KBM-7 (cell line): ENCODE results near the gene LKAAEAR1.

Experiments used
- DNase-seq: peaks from one replicate; pipeline ENCODE4 v3.0.0-alpha.2; 2015
- in situ Hi-C: fragments of 300-500 bp; cut with MboI; formaldehyde crosslinking; loops from 2 replicates; pipeline ENCODE4 v1.14.3; 2020; ENCODE audit warnings: low sequenced_read_pairs, low pct_unique_long_range_greater_than_20kb, mixed read lengths

LKAAEAR1 gene

DNA sequence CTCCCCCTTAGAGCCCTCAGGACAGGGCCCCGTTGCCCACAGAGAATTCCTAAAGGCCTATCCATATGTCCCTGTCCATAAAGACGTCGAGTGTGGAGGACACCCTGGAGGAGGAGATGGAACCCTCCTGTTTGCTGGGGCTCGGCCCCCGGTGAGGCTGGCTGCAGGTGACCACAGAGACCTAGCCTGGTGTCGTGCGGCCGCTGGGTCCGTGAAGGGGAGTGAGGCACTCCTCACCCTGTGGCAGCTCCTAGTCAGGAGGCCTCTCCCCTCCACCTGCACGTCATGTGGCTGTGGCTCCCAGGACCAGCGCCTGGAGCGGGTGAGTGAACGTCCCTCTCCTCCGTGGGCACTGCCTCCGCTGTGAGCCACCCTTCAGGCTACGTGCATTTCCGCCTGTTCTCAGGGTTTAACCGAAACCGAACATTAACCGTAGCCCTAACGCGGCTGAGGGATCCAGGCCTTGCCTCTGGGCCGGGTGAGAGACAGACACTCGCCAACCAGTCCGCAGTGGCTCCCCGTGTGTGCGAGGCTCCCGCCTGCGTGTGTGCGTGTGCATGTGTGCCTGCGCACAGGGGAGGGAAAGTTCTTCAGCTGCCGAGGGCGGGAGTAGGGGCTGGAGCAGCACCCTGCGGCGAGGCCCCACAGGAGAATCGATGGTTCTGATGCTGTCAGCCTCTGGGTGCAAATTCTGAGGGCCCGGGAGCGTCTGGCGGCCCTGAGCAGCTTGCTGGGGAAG is 27.1 kb downstream of the LKAAEAR1 start:
- DNase-seq: no peak
- in situ Hi-C loops: no loop called here

DNA sequence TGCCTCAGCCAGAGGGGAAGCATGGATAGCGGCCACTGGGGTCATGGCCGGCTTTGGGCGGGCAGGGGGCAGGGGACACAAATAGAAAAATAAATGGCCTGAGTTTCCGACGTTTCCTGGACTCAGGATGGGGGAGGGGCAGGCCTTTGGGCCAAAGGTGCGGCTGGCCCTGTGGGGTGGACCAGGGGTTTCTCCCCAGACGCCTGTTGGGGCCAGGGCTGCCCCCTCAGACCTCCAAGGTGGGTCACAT is 27.6 kb downstream of the LKAAEAR1 start:
- in situ Hi-C loops: no loop called here
- no peak for DNase-seq

DNA sequence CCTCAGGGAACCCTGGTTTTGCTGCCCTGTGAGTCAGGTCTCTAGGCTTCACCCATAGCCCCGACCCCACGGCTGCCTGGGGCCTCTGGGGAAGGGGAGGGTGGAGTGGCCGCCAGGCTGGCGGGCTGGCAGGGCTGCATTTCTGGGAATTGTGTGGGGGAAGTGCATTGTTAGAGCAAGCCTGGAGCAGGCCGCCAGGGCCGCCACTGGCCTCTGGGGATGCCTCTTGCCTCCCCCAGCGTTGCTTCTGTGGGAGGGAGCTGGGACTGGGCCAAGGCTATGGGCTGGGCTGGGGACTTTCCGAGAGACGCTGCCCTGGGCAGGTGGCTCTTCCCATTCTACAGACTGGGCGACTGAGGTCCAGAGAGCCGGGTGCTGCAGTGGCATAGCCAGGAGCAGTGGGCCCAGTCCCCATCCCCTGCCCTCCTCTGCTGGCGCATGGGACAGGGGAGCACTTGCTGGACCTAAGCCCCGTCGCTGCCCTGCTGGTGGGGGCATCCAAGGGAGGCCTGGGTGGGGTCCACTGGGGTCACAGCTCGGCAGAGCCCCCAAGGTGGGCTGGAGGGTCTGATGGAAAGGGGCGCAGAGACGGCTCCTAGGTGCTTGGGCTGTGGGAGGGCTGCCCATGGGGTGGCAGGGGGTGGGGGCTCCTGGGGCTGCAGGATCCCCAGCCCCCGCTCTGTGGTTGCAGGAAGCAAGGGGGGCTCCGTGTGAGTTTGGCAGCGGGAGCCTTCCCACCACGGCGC is 28.1 kb downstream of the LKAAEAR1 start:
- in situ Hi-C loops: no loop called here
- DNase-seq: peak; percentile 52

DNA sequence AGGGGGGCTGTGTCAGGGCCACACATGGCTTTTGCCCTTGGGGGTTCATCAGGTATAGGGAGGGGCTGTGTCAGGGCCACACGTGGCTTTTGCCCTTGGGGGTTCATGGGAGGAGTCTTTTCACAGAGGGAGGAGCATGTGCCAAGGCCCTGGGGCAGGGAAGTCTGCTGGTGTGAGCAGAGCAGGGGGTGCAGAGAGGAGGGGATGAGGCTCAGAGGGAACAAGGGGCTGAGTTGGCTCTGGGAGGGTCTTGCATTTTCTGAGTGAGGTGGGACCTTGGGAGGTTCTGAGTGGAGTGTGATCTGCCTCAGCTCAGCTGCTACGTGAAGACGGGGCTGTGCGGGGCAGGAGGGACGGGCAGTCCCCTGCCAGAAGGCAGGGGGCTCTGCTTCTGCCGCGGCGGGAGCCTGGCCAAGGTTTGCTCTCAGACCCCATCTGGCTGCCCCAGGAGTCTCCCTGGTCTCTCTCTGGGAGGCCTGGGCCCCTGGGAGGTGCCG is 28.8 kb downstream of the LKAAEAR1 start:
- in situ Hi-C loops: no loop called here

DNA sequence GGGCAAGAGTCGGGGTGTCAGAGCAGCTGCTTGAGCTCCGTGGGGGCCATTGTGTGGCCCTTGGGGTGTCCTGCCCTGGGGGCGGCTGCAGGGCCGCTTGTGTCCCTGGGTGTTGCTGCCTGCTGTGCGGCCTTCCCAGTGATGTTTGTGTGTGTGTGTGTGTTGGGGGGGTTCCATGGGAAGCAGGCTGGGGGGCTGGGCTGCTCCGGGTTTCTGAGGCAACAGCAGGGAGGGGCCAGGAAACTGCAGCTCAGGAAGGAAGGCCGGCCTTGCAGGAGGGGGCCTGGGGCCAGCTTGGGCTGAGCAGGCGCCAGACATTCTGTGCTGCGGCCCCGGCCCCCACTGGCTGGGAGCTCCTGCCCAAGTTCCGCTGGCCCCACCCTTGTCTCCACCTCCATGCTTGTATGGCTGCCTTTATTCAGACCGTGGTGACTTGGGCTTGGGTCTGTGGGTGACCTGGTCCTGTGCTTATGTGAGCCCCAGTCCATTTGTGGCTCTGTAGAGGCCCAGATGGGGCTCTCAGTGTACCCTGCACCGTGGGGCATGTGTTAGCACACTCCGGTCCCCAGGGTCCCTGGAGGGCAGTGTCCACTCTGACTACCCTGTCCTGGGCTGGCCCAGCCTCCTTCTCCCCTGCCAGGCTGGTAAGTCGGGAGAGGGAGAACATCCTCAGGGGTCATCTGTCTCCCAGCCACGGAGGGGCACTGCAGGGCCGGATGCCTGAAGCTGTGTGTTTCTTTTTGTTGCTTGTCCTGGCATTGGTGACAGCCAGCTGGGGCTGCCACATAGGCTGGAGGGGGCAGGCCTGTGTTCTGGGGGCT is 30.1 kb downstream of the LKAAEAR1 start:
- DNase-seq: peak; percentile 70
- in situ Hi-C loops: no loop called here

More for the DNA sequence above, 28.8 kb downstream of the LKAAEAR1 start:
- DNase-seq: no peak

DNA sequence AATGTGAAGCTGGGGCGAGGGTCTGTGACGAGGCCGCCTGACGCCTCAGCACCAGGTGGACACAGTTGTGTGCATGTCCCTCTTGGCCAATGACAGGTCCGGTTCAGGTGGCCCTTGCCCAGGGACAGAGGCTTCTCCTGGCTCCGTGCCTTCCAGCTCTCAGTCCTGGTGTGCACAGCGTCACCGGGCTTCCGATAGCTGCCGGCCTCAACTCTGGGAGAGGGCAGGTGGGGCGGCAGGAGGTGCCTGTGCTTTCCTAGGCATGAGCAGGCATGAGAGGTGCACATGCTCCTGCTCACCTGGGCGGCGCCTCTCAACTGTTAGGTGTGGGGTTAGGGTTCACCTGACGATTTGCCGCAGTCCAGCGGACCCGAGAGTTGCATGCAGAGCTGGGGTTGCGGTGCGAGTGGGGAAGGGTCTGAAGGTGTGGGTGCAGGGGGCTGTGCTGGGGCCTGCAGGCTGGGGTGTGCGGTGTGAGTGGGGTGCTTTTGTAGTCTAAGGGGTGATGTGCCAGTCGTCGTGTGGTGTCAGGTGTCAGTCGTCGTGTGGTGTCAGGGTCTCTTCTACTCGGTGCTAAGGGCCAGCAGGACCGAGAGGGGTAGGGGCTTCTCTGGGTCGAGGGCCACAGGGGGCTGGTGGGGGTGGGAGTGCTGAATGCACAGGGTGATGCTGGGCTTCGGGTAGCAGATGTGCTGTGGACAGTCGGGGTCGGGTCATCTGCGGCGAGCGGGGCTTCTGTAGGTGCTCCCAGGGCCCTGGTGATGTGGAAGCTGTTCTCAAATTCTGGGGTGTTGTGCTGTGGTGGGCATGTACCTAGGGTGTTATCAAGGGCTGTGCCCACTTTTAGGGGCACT is 31.0 kb downstream of the LKAAEAR1 start:
- in situ Hi-C loops: no loop called here
- no peak for DNase-seq

DNA sequence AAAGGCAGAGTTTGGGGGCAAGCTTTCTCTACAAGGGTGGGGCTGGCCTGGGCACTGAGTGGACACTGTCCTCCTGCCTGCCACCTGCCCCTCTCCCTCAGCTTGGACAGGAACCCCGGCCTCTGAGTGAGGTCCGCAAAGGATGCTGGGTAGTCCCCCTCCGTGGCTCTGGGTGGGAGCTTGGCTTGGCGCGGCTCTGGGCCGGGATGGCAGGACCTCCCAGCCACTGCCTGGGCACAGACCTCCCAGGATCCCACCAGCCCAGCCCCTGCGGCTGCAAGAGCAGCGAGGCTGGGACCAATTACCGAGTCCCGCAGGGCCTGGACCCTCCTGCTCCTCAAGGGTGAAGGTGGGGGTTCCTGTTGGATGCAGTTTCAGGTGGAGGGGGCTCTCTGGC is 31.9 kb downstream of the LKAAEAR1 start:
- in situ Hi-C loops: no loop called here
- DNase-seq: no peak

DNA sequence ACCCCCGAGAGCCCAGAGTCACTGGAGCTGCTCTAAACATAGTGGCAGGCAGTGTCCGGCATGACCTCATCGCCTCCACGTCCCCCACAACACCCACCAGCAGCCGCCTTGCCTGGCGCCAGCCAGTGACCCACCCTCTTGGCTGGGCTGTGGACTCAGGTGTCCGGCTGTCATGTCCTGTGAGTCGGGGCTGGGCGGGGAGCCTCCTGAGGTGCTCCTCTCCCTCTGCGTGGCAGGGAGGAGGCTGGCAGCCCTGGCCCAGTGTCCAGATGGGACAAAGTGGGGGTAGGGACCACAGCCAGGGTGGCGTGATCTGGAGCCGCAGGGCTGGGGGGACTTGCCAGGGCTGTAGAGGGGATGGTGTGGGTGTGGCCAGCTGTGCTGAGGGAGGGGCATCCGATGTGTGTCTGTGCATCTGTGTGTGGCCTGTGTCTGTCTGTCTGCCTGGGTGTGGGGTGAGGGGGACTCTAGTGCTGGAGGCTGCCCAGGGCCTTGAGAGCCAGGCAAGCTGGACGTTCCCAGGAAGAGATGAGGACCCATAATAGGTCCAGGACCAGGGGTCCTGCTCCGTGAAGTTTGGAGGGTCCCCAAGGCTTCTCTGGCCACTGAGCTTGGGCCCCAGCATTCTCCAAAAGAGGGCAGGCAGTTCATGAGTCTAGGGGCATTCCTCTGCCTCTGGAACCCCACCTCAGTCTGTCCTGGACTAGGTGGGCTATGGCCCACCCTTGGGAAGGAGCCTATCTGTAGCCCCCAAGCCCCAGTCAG is 32.5 kb downstream of the LKAAEAR1 start:
- DNase-seq: no peak
- in situ Hi-C loops: no loop called here

DNA sequence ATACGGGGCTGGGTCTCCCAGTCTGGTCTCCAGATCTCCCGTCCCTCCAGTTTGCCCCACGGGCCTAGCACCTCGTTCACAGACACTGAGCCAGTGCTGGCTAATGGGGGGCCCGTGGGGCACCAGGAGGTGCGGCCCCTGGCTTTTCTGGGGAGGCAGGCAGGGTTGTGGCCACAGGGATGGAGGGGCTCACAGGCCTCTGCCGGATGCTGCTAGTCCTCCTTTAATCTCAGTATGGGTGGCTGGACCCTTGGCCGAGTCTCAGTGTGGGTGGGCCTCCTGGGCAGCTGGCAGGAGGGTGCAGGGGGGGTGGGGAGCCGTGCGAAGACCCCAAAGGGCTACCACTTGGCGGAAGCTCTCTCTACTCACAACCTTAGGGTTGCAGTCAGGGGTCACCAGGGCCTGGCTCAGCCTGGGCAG is 33.2 kb downstream of the LKAAEAR1 start:
- in situ Hi-C loops: no loop called here
- no peak for DNase-seq

DNA sequence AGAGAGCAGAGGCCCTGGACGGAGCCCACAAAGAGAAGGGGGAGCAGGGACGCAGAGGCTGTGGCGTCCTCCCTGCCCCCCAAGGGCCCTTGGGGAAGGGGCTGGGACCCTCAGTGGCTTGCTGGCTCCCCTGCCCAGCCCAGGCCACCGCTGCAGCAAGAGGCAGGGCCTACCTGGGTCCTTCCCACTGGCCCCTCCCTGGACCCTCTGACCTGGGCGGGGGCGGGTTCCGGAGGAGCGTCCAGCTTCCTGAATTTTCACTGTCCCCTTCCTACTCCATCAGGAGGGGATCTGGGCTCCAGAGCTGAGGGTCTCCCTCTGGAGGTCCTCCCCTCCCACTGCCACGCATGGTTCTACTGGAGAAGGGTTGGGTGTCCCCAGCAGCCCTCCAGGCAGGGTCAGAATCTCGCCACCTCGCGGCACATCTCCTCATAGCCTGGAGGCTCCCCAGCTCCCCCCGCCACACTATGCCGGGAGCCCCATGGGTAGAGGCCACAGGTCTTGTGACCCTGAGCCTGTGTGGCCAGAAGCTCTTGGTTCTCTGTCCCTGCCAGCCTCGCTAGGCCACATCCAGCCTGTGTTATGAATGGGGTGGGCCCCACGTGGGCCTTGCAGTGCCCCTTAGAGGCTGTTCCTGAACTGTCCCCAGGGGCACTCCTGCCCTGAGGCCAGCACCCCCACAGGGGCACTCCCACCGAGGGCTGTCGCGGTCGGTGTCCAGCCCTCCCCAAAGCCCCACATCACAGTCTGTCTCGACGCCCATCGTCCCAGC is 33.8 kb downstream of the LKAAEAR1 start:
- in situ Hi-C loops: no loop called here
- DNase-seq: no peak

DNA sequence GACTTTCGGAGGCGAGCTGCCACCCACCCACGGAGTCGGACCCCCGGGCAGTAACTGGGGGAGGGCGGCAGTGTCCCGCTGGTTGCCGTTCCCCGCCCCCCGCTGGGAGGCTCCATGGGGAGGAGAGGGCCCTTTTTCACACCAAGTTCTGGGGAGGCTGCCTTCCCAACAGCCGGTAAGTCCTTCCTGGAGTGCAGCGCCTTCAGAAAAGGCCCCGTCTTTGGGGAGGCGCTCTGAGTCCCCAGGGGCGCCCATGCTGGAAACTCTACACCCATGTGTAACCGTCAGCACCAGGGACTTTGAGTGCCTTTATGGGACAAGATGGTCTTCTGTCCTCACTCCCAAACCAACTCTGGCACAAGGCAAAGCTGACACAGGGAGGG is 34.3 kb downstream of the LKAAEAR1 start:
- peak; percentile 30 for DNase-seq
- in situ Hi-C loops: no loop called here

DNA sequence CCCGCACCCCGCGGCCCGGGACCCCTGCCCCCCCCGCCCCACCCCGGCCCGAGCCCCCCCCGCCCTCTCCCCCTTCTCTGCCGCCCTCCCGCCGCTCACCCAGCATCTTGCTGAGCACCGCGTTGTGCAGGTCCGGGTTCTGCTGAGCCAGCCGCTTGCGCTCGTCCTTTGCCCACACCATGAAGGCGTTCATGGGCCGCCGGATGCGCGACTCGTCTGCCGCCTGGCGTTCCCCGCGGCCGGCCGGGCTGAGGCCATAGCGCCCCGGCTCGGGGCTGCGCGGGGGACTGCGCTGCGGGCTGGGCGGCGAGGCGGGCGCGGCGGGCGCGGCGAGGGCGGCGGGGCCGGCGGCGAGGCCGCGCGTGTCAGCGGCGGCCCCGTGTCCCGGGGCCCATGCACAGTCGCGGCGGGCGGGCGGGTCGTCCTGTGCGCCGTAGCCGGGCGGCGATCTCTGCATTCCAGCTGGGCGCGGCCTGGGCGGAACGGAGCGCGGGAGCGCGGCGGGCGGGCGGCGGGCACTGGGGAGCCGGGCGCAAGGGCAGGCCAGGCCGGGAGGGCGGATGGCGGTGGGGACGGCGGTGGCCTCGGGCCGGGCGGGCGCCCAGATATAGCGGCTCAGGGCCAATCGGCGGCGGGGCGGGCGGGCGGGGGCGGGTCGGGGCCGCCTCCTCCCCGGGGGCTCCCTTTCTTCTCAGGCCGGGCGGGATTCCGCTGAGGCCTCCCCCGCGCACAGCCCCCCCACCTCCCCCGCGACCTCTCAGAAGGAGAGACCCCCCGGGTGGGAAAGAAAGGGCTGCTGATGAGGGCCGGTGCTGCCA is 34.9 kb downstream of the LKAAEAR1 start, which contains the start of gene SOX18:
TSS of gene SOX18 (minus strand) at position 580 of the 818 bp plus-strand sequence. CDS start at position 457, 123 bp downstream.
- in situ Hi-C loops: no loop called here
- DNase-seq: no peak

DNA sequence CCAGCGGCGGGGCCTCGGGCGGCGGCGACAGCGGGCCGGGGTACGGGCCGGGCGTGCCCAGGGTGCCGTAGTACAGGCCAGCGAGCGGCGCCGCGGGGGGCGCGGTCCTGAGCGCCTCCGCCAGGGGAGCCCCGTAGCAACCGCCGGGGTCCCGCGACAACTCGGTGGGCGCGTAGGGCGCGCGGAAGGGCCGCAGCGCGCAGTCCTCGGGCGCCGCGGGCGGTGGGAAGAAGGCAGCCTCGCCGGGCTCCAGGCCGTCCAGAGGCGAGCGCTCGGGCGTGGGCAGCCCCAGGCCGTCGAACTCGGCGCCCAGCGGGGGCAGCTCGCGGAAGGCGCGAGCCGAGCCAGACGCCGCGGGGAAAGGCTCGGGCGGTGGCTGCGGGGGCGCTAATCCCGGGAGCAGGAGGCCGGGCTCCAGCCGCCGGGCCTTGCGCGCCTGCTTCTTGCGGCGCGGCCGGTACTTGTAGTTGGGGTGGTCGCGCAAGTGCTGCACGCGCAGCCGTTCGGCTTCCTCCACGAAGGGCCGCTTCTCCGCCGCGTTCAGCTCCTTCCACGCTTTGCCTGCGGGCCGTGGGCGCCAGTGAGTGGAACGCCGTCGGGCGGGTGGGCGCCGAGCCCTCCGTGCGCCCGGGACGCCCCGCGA is 35.7 kb downstream of the LKAAEAR1 start:
- in situ Hi-C loops: no loop called here
- no peak for DNase-seq

DNA sequence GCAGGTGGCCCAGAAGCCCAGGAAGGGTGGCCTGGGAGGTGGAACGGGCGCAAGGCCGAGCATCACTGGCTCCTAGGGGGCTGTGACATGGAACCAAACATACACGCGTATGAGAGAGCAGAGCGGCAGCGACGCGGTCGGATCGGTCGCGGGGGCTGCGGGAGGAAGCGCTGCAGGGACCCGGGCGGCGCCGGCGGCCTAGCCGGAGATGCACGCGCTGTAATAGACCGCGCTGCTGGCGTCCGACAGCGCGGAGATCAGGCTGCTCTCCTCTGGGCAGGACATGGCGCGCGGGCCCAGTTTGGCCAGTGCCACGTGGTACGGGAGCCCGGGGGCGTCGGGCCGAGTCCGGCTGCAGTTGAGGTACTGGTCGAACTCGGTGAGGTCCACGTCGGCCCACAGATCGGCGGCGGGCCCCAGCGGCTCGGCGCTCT is 36.2 kb downstream of the LKAAEAR1 start:
- DNase-seq: no peak
- in situ Hi-C loops: no loop called here

DNA sequence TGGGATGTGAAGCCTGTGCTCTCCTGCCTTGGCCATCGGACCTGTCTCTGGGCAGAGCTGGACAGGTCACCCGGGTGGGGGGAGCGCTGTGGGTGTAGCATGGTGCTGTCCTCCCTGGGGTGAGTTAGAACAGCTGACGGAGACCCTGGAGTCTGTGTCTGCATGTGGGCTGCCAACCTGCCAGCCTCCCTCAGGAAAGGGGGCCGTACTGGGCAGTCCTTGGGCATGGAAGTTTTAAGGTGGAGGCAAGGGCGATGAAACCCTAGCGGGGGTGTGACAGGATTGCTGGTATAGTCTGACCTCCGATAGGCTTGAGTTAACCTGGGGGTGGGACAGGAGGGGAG is 37.2 kb downstream of the LKAAEAR1 start:
- in situ Hi-C loops: no loop called here
- no peak for DNase-seq

DNA sequence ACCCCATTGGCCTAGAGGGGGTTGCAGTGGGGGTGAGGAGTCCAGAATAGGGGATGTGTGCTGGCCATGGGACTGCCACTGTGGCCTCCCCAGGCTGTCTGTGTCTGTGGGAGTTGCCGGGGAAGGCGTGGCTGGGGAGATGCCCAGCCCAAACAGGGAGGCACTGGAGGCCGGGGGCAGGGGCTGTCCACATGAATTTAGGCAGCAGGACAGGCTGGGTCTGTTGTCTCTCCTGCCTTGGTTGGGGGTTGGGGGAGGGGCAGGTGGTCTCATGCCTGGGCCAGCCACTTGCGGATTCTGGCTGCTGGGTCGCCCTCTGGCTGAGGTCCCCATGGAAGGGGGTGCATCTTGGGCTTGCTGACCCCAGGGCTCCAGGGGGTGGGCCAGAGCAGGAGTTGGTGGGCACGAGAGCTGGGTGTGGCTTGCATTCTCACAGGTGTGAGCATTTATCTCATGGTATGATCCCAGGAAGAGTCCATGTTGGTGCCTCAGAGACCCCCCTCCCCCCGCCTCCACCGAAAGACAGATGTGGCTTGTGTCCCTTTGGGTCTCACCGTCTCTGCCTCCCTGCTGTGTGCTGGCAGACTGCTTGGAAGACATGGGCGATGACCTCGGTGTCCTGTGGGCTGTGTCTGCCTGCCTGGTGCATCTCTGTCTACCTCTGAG is 38.7 kb downstream of the LKAAEAR1 start:
- in situ Hi-C loops: no loop called here
- no peak for DNase-seq
